Fibroblast of mammary gland (primary cell): Measurements from ENCODE around the gene CATSPERB.

Experiments used
- DNase-seq: peaks from one replicate; pipeline ENCODE4 v3.0.0-alpha.2; 2010; ENCODE audit warnings: low read depth
- H3K4me3 ChIP-seq: 2 replicates; pipeline ENCODE4 v1.5.1; 2011; ENCODE audit warnings: low read depth, mild to moderate bottlenecking, low read length, moderate library complexity; ENCODE audit not compliant: control insufficient read depth
- TF ChIP-seq, protein P1 (sequence below): conservative IDR thresholded peaks from 2 replicates; pipeline ENCODE4 v1.5.1; 2011; ENCODE audit warnings: low read depth, low read length, inconsistent platforms; ENCODE audit not compliant: control insufficient read depth, insufficient read depth

CATSPERB gene

DNA sequence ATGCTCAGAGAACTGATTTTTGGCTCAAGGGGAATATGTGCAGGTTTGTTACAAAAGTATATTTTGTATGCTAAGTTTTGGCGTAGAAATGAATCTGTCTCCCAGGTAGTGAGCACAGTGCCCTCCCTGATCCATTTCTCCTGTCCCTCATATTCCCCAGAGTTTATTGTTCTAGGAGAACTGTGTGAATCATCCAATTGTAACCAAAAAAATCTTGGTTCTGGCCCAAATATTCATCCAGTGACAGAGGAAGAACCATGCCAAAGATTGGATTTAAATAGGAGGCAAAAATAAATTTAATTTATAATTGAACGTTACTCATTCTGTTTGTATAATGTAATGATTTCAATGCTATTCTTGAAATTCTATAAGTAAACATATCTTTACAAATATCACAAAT, 4.8 kb downstream of the CATSPERB start:
- DNase-seq, result peak; percentile 86
- TF ChIP-seq, protein P1, sequence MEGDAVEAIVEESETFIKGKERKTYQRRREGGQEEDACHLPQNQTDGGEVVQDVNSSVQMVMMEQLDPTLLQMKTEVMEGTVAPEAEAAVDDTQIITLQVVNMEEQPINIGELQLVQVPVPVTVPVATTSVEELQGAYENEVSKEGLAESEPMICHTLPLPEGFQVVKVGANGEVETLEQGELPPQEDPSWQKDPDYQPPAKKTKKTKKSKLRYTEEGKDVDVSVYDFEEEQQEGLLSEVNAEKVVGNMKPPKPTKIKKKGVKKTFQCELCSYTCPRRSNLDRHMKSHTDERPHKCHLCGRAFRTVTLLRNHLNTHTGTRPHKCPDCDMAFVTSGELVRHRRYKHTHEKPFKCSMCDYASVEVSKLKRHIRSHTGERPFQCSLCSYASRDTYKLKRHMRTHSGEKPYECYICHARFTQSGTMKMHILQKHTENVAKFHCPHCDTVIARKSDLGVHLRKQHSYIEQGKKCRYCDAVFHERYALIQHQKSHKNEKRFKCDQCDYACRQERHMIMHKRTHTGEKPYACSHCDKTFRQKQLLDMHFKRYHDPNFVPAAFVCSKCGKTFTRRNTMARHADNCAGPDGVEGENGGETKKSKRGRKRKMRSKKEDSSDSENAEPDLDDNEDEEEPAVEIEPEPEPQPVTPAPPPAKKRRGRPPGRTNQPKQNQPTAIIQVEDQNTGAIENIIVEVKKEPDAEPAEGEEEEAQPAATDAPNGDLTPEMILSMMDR, result no peak
- H3K4me3 ChIP-seq, result no peak overlapping the region

DNA sequence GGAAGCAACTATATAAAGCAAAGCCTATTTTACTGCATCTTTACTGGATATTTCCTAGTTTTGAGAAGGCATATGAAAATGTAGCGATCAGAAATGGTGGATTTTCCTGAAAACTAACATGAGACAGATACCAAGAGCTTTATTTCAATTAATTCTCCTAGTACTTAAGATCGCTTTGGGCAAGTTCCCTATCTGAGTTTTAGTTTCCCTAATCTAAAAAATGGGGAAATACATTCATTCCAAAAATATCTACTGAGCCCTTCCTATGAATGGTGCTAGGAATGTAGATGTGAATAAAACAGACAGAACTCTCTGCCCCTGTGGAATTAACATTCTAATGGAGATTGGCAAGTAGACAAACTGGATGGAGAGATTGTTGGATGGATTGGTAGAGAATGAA, 8.4 kb downstream of the CATSPERB start:
- no peak overlapping the region for H3K4me3 ChIP-seq
- TF ChIP-seq, protein P1, result no peak
- no peak for DNase-seq

DNA sequence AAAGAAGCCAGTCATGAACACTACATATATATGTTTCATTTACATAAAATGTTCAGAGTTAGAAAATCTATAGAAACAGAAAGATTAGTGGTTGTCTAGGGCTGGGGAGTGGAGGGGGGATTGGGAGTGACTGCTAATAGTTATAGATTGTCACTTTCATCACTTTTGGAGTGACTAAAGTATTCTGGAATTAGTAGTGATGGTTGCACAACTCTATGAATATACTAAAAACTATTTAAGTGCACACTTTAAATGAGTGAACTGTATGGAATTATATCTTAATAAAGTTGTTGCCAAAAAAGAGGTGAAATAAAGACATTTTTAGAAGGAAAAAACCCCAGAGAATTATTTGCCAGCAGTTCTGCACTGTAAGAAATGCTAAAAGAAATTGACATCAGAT, 9.5 kb downstream of the CATSPERB start:
- no peak overlapping the region for H3K4me3 ChIP-seq
- peak; percentile 38 for DNase-seq
- TF ChIP-seq, protein P1, result no peak

DNA sequence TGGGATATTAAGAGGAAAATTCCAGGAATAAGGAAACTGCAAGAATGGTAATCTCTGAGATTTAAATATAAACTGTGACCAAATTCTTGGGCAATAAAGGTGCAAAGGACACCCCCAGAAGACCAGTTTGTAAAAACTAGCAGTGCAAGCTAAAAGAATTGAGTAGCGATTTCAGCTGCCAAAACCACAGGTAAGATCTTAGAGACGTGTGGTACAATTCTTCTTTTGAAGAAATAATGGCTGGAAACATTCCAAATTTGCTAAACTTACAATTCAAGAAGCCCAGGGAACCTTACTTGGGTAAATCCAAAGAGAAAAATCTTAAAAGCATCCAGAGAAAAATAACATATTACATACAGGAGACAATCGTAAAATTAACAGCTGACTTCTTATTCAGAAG, 12.0 kb downstream of the CATSPERB start:
- no peak for DNase-seq
- H3K4me3 ChIP-seq, result no peak overlapping the region
- TF ChIP-seq, protein P1, result no peak

DNA sequence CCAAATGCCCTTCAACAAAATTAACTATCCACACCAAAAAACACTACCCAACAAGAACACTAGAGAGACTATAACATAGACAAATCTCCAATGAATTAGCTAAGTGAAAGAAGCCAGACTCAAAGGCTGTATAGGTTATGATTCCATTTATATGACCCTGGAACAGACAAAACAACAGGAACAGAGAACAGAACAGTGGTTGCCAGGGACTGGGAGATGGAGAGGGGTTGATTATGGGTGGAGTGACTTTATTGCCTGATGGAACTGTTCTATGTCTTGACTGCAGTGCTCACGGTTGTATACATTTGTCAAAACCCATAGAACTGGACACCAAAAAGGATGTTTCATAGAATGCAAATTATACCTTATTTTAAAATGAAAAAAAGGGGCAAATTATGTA, 14.9 kb downstream of the CATSPERB start:
- DNase-seq, result no peak
- no peak overlapping the region for H3K4me3 ChIP-seq
- TF ChIP-seq, protein P1, result no peak

DNA sequence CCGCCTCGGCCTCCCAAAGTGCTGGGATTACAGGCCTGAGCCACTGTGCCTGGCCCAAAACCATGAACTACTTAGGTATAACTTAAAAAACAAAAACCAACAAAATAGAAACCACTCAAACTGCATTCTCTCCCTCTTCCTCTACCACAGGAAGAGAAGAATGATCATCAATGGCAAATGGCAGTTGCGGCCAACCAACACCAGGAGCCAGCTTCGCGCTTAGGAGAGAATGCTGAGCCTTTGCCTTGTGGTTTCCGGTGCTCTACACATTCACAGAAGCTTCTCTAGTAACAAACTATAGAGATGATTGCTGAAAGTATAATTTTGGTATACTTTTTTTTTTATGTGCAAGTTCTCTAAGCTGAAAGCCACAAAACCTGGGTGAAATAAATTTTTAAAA, 17.1 kb downstream of the CATSPERB start:
- H3K4me3 ChIP-seq, result no peak overlapping the region
- no peak for DNase-seq
- TF ChIP-seq, protein P1, result no peak

DNA sequence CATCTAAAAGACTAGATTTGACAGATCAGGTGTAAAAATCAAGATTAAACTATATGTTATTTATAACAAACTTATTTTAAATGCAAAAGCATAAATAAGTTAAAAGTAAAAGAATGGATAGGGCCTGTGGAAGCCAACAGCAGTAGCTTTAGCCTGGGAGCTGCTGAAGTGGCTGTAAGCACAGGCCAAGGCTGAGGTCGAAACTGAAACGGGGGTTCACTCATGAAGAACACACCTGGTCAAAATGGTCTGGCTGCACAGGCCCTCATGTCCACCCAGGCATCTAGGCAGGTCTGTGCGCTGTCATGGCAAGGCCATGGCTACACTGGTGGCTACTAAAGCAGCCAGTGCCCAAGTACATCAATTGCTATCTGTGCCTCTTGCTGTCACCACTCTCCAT, 23.1 kb downstream of the CATSPERB start:
- TF ChIP-seq, protein P1, result no peak
- DNase-seq, result no peak

More for the DNA sequence above, 23.1 kb downstream of the CATSPERB start:
- H3K4me3 ChIP-seq, result no peak overlapping the region
